Liver (tissue), 9 donors: ENCODE data around the gene CCDC110. TPM values are rescaled to one million over a fixed set of nuclear protein-coding genes. Genes with fewer than 3 reads are reported as not detected.
A peak's percentile ranks its signal among the peaks of the same experiment; 100 is the strongest.

Experiments used
- DNase-seq: peaks from one replicate; pipeline ENCODE4 v3.0.0-alpha.2; 2017; ENCODE audit warnings: low spot score
- H3K27ac ChIP-seq, 2 donors: one replicate each; pipeline ENCODE4 v1.7.0; 2013; ENCODE audit warnings: inconsistent platforms in 2 of 2, low read length in 2 of 2, control low read depth in 1 of 2, low read depth in 1 of 2, mild to moderate bottlenecking in 1 of 2
- H3K27me3 ChIP-seq, 4 donors: one replicate each; pipeline versions ENCODE4 v1.6.1 to v1.7.0; 2013; ENCODE audit warnings: low read length in 3 of 4, inconsistent platforms in 1 of 4, mild to moderate bottlenecking in 1 of 4, moderate library complexity in 1 of 4; ENCODE audit not compliant: control insufficient read depth in 4 of 4, insufficient read depth in 4 of 4
- H3K36me3 ChIP-seq, 4 donors: one replicate each; pipeline versions ENCODE4 v1.6.1 to v1.7.0; 2013; ENCODE audit warnings: low read length in 3 of 4, mild to moderate bottlenecking in 3 of 4, low read depth in 1 of 4, moderate library complexity in 1 of 4; ENCODE audit not compliant: control insufficient read depth in 4 of 4, insufficient read depth in 3 of 4
- H3K4me1 ChIP-seq, 4 donors: one replicate each; pipeline versions ENCODE4 v1.6.1 to v1.7.0; 2013; ENCODE audit warnings: low read length in 3 of 4, mild to moderate bottlenecking in 3 of 4, moderate library complexity in 1 of 4; ENCODE audit not compliant: control insufficient read depth in 4 of 4, insufficient read depth in 4 of 4
- H3K4me3 ChIP-seq, 3 donors: one replicate each; pipeline versions ENCODE4 v1.6.1 to v1.7.0; 2013; ENCODE audit warnings: low read length in 3 of 3, control low read depth in 1 of 3, low read depth in 1 of 3, mild to moderate bottlenecking in 1 of 3
- H3K9ac ChIP-seq, 2 donors: one replicate each; pipeline ENCODE4 v1.7.0; 2013; ENCODE audit warnings: low read length in 2 of 2, mild to moderate bottlenecking in 2 of 2, moderate library complexity in 2 of 2, control low read depth in 1 of 2, low read depth in 1 of 2
- H3K9me3 ChIP-seq, 4 donors: one replicate each; pipeline versions ENCODE4 v1.6.1 to v1.7.0; 2013; ENCODE audit warnings: low read length in 3 of 4; ENCODE audit not compliant: control insufficient read depth in 4 of 4
- FOXA1 ChIP-seq: IDR thresholded peaks from 2 replicates; pipeline ENCODE4 v1.6.1; 2016; ENCODE audit warnings: antibody characterized with exemption
- FOXA2 ChIP-seq: IDR thresholded peaks from 2 replicates; pipeline ENCODE4 v1.6.1; 2016; ENCODE audit warnings: antibody characterized with exemption
- HNF4A ChIP-seq, 2 donors: conservative IDR thresholded peaks; 2 replicates each; pipeline ENCODE4 v1.6.1; 2016; ENCODE audit warnings: antibody characterized with exemption in 2 of 2, mild to moderate bottlenecking in 2 of 2
- HNF4G ChIP-seq: IDR thresholded peaks from 2 replicates; pipeline ENCODE4 v1.6.1; 2016; ENCODE audit warnings: antibody characterized with exemption
- JUND ChIP-seq, 2 donors: IDR thresholded peaks; 2 replicates each; pipeline ENCODE4 v1.6.1; 2016; ENCODE audit warnings: antibody characterized with exemption in 2 of 2
- NR2F2 ChIP-seq: IDR thresholded peaks from 2 replicates; pipeline ENCODE4 v1.6.1; 2016; ENCODE audit warnings: antibody characterized with exemption
- RAD21 ChIP-seq, 2 donors: IDR thresholded peaks; 2 replicates each; pipeline ENCODE4 v1.6.1; 2016; ENCODE audit warnings: antibody characterized with exemption in 2 of 2, mild to moderate bottlenecking in 2 of 2
- RXRA ChIP-seq, 2 donors: IDR thresholded peaks; 2 replicates each; pipeline ENCODE4 v1.6.1; 2017 to 2018; ENCODE audit warnings: antibody characterized with exemption in 2 of 2, mild to moderate bottlenecking in 1 of 2
- SP1 ChIP-seq: IDR thresholded peaks from 2 replicates; pipeline ENCODE4 v1.6.1; 2018; ENCODE audit warnings: antibody characterized with exemption, mild to moderate bottlenecking
- TAF1 ChIP-seq: conservative IDR thresholded peaks from 2 replicates; pipeline ENCODE4 v1.6.1; 2016; ENCODE audit warnings: antibody characterized with exemption, mild to moderate bottlenecking
- YY1 ChIP-seq: IDR thresholded peaks from 2 replicates; pipeline ENCODE4 v1.6.1; 2016; ENCODE audit warnings: antibody characterized with exemption, mild to moderate bottlenecking
- WGBS: extraction: QIAGEN DNeasy Blood & Tissue Kit; methylation state at CpG from one replicate; pipeline ENCODE4 v1.1.7; 2013; 5-methylcytosine and 5-hydroxymethylcytosine counted together
- polyA plus RNA-seq, 2 donors: library from polyadenylated mRNA; stranded (reverse) in 1 of 2; unstranded in 1 of 2; fragments of 200-250 nt in 1 of 2; fragments of >200 nt in 1 of 2; fragmentation: Nextera tagmentation in 1 of 2; extraction: Ambion mirVana in 1 of 2; gene quantifications; one replicate each; pipeline versions ENCODE4 v1.2.1 to v1.2.3, GENCODE V29; 2013 to 2015
- total RNA-seq, 2 donors: library from RNA; depleted of rRNA; stranded (reverse); fragments of >200 nt; gene quantifications; one replicate each; pipeline ENCODE4 v1.2.3, GENCODE V29; 2014
- TF ChIP-seq, protein P1 (sequence below): fragments of 150-350 bp; IDR thresholded peaks from 2 replicates; pipeline ENCODE4 v1.5.1; 2017; ENCODE audit warnings: improper control_type of control experiment, low read depth, low read length; ENCODE audit not compliant: missing input control
- TF ChIP-seq, protein P2 (sequence below): IDR thresholded peaks from 2 replicates; pipeline ENCODE4 v1.6.1; 2016; ENCODE audit warnings: antibody characterized with exemption
- TF ChIP-seq, protein P3 (sequence below): IDR thresholded peaks from 2 replicates; pipeline ENCODE4 v1.6.1; 2016; ENCODE audit warnings: antibody characterized with exemption
- TF ChIP-seq, protein P4 (sequence below): IDR thresholded peaks from 2 replicates; pipeline ENCODE4 v1.6.1; 2016; ENCODE audit warnings: antibody characterized with exemption, mild to moderate bottlenecking
- TF ChIP-seq, protein P5 (sequence below): IDR thresholded peaks from 2 replicates; pipeline ENCODE4 v1.6.1; 2016; ENCODE audit warnings: antibody characterized with exemption
- donor health status: healthy.
- donor health status: healthy.
- donor health status: healthy.
- donor health status: healthy.
- donor health status: healthy.

Gene CCDC110
- total and polyA plus RNA-seq, 4 donors: 0.45 to 1.5 (median 0.60) TPM; not detected in 1

DNA sequence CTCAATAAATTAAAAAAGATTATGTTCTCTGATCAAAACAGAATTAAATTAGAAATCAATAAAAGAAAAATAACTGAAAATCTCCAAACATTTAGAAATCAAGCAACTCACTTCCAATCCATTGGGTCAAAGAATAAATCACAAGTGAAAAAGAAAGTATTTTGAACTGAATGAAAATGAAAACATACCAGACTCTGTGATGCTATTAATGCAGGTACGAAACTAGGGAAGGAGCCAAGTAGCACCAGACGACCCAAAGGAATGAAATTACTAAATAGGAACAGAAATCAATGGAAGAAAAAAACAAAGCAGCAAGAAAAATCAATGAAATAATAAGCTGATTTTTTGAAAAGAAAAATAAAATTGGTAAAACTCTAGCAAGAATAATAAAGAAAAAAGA, 15.4 kb downstream of the CCDC110 start:
- Histone ChIP-seq H3K9me3 (no peaks in the 10 kb centered on the region), H3K4me3 (no peak overlapping the region), H3K36me3 (no peaks in the 10 kb centered on the region), H3K9ac (no peak overlapping the region), H3K4me1 (peaks cover 0 to 2% (median 0%) of the 10 kb centered on the region in 4 donors), H3K27me3 (no peaks in the 10 kb centered on the region), H3K27ac (peak overlapping the region in 1 of 2 donors; percentile 25)
- TF ChIP-seq, protein P1, sequence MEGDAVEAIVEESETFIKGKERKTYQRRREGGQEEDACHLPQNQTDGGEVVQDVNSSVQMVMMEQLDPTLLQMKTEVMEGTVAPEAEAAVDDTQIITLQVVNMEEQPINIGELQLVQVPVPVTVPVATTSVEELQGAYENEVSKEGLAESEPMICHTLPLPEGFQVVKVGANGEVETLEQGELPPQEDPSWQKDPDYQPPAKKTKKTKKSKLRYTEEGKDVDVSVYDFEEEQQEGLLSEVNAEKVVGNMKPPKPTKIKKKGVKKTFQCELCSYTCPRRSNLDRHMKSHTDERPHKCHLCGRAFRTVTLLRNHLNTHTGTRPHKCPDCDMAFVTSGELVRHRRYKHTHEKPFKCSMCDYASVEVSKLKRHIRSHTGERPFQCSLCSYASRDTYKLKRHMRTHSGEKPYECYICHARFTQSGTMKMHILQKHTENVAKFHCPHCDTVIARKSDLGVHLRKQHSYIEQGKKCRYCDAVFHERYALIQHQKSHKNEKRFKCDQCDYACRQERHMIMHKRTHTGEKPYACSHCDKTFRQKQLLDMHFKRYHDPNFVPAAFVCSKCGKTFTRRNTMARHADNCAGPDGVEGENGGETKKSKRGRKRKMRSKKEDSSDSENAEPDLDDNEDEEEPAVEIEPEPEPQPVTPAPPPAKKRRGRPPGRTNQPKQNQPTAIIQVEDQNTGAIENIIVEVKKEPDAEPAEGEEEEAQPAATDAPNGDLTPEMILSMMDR: no peak
- TF ChIP-seq, protein P2, sequence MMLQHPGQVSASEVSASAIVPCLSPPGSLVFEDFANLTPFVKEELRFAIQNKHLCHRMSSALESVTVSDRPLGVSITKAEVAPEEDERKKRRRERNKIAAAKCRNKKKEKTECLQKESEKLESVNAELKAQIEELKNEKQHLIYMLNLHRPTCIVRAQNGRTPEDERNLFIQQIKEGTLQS: peak; percentile 50
- no peak for DNase-seq
- WGBS: 20% methylated on average over 2 of the region's 2 CpGs

DNA sequence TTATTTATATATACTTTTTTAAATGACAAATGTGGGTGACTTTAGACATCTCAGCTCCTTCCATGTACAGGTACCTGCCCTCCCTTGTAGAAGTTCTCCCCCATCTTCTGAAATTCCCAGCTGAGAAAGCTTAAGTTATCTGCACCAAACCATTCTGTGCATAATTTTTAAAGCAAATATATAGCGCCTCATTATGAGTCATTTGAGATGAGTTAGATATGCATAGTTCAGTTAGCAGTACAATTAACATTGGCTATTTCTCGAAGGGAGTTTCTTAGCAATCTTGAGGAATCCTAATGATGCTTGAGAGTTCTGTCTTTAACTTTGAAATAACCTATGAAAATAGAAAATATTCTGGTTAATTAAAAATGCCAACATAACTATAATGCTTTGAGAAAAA, 26.3 kb downstream of the CCDC110 start:
- TF ChIP-seq RAD21 (IDR thresholded peaks at IDR 0.05) (no peak), RXRA (IDR thresholded peaks at IDR 0.05) (no peak), SP1 (no peak), JUND (IDR thresholded peaks at IDR 0.05) (no peak), NR2F2 (no peak), TAF1 (no peak), HNF4A (conservative IDR thresholded peaks at IDR 0.05) (no peak), YY1 (no peak), FOXA1 (no peak), HNF4G (no peak), FOXA2 (no peak)
- TF ChIP-seq, protein P3, sequence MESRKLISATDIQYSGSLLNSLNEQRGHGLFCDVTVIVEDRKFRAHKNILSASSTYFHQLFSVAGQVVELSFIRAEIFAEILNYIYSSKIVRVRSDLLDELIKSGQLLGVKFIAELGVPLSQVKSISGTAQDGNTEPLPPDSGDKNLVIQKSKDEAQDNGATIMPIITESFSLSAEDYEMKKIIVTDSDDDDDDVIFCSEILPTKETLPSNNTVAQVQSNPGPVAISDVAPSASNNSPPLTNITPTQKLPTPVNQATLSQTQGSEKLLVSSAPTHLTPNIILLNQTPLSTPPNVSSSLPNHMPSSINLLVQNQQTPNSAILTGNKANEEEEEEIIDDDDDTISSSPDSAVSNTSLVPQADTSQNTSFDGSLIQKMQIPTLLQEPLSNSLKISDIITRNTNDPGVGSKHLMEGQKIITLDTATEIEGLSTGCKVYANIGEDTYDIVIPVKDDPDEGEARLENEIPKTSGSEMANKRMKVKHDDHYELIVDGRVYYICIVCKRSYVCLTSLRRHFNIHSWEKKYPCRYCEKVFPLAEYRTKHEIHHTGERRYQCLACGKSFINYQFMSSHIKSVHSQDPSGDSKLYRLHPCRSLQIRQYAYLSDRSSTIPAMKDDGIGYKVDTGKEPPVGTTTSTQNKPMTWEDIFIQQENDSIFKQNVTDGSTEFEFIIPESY: no peak
- TF ChIP-seq, protein P2: no peak
- TF ChIP-seq, protein P1: no peak
- TF ChIP-seq, protein P4, sequence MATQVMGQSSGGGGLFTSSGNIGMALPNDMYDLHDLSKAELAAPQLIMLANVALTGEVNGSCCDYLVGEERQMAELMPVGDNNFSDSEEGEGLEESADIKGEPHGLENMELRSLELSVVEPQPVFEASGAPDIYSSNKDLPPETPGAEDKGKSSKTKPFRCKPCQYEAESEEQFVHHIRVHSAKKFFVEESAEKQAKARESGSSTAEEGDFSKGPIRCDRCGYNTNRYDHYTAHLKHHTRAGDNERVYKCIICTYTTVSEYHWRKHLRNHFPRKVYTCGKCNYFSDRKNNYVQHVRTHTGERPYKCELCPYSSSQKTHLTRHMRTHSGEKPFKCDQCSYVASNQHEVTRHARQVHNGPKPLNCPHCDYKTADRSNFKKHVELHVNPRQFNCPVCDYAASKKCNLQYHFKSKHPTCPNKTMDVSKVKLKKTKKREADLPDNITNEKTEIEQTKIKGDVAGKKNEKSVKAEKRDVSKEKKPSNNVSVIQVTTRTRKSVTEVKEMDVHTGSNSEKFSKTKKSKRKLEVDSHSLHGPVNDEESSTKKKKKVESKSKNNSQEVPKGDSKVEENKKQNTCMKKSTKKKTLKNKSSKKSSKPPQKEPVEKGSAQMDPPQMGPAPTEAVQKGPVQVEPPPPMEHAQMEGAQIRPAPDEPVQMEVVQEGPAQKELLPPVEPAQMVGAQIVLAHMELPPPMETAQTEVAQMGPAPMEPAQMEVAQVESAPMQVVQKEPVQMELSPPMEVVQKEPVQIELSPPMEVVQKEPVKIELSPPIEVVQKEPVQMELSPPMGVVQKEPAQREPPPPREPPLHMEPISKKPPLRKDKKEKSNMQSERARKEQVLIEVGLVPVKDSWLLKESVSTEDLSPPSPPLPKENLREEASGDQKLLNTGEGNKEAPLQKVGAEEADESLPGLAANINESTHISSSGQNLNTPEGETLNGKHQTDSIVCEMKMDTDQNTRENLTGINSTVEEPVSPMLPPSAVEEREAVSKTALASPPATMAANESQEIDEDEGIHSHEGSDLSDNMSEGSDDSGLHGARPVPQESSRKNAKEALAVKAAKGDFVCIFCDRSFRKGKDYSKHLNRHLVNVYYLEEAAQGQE: no peak
- TF ChIP-seq, protein P5, sequence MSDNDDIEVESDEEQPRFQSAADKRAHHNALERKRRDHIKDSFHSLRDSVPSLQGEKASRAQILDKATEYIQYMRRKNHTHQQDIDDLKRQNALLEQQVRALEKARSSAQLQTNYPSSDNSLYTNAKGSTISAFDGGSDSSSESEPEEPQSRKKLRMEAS: no peak
- Histone ChIP-seq H3K4me1 (no peaks in the 10 kb centered on the region), H3K4me3 (no peak overlapping the region), H3K27ac (no peak overlapping the region), H3K9ac (no peak overlapping the region), H3K27me3 (no peaks in the 10 kb centered on the region), H3K9me3 (no peaks in the 10 kb centered on the region), H3K36me3 (no peaks in the 10 kb centered on the region)
- 94% methylated on average over 2 of the region's 2 CpGs for WGBS
- DNase-seq: no peak
